ENCODE measurements around the gene RSAD2.
A peak's percentile ranks its signal among the peaks of the same experiment; 100 is the strongest.

GRCh38 chr2:6866275-6866671, 11.3 kb upstream of the RSAD2 start:
- TF ChIP-seq CTCF (IDR thresholded peaks at IDR 0.05), result peak in 4 of 7 experiments; percentile 17 to 40 (median 28)
- no peak for TF ChIP-seq POLR2AphosphoS5 (IDR thresholded peaks at IDR 0.05)
- no peak for TF ChIP-seq POLR2A (IDR thresholded peaks at IDR 0.05)
- no peak for TF ChIP-seq EP300 (IDR thresholded peaks at IDR 0.05)
